Naive thymus-derived CD4-positive, alpha-beta T cell (primary cell): ENCODE results near the gene DDX17. TPM values are rescaled to one million over a fixed set of nuclear protein-coding genes. Genes with fewer than 3 reads are reported as not detected.

Experiments used
- ATAC-seq: fragments of 150-1000 bp; cut with Tn5 transposase; 2 replicates; pipeline ENCODE4 v1.10.0; 2021; ENCODE audit warnings: mild to moderate bottlenecking, moderate library complexity
- CTCF ChIA-PET: fragments of 350-600 bp; sonication (Branson Sonifier 250); formaldehyde crosslinking; loops from one replicate; lab custom pipeline; 2021; ENCODE audit warnings: antibody characterized with exemption; lab: Charles Lee
- POLR2A ChIA-PET: fragments of 350-600 bp; sonication (Branson Sonifier 250); formaldehyde crosslinking; loops from one replicate; lab custom pipeline; 2021; ENCODE audit warnings: antibody characterized with exemption, inconsistent platforms; lab: Charles Lee
- DNase-seq, 9 donors: peaks; one replicate each; pipeline versions ENCODE4 v3.0.0 to v3.0.0-alpha.2; 2020 to 2022; ENCODE audit warnings: mixed read lengths in 1 of 9
- H3K27ac ChIP-seq: one replicate; pipeline ENCODE4 v1.7.0; 2013; ENCODE audit warnings: mild to moderate bottlenecking, low read depth, low read length, moderate library complexity
- H3K27me3 ChIP-seq, 2 donors: one replicate each; pipeline ENCODE4 v1.7.0; 2013; ENCODE audit warnings: low read length in 2 of 2, mild to moderate bottlenecking in 2 of 2, moderate library complexity in 2 of 2; ENCODE audit not compliant: control insufficient read depth in 2 of 2, insufficient read depth in 2 of 2
- H3K36me3 ChIP-seq, 3 experiments: 1 replicate in 2 of 3; 2 replicates in 1 of 3; pipeline ENCODE4 v1.7.0; 2013; ENCODE audit warnings: low read length in 3 of 3, mild to moderate bottlenecking in 3 of 3, moderate library complexity in 1 of 3; ENCODE audit not compliant: insufficient read depth in 3 of 3, control insufficient read depth in 2 of 3
- H3K4me1 ChIP-seq, 2 donors: one replicate each; pipeline ENCODE4 v1.7.0; 2013; ENCODE audit warnings: low read length in 2 of 2, mild to moderate bottlenecking in 2 of 2, moderate library complexity in 1 of 2; ENCODE audit not compliant: control insufficient read depth in 2 of 2, insufficient read depth in 2 of 2
- H3K4me3 ChIP-seq: 2 replicates; pipeline ENCODE4 v1.7.0; 2013; ENCODE audit warnings: mild to moderate bottlenecking, low read length
- H3K9me3 ChIP-seq, 3 experiments: 1 replicate in 2 of 3; 2 replicates in 1 of 3; pipeline ENCODE4 v1.7.0; 2013; ENCODE audit warnings: low read length in 3 of 3; ENCODE audit not compliant: control insufficient read depth in 2 of 3
- H3K27ac Mint-ChIP-seq, 9 donors: one replicate each; pipeline ENCODE4 v1.8.0; 2020 to 2022; ENCODE audit warnings: mixed read lengths in 9 of 9, mild to moderate bottlenecking in 8 of 9, moderate library complexity in 5 of 9, inconsistent platforms in 2 of 9
- H3K27me3 Mint-ChIP-seq, 5 donors: one replicate each; pipeline ENCODE4 v1.8.0; 2021 to 2022; ENCODE audit warnings: mixed read lengths in 5 of 5, mild to moderate bottlenecking in 1 of 5
- H3K36me3 Mint-ChIP-seq, 5 donors: one replicate each; pipeline ENCODE4 v1.8.0; 2020 to 2022; ENCODE audit warnings: mixed read lengths in 5 of 5, mild to moderate bottlenecking in 3 of 5, inconsistent platforms in 1 of 5
- H3K4me1 Mint-ChIP-seq, 7 donors: one replicate each; pipeline ENCODE4 v1.8.0; 2020 to 2022; ENCODE audit warnings: mixed read lengths in 7 of 7, mild to moderate bottlenecking in 3 of 7, inconsistent platforms in 1 of 7
- H3K4me3 Mint-ChIP-seq, 10 donors: one replicate each; pipeline ENCODE4 v1.8.0; 2020 to 2022; ENCODE audit warnings: mild to moderate bottlenecking in 10 of 10, mixed read lengths in 10 of 10, moderate library complexity in 6 of 10, inconsistent platforms in 2 of 10
- H3K9me3 Mint-ChIP-seq, 11 donors: one replicate each; pipeline ENCODE4 v1.8.0; 2020 to 2022; ENCODE audit warnings: mixed read lengths in 11 of 11, mild to moderate bottlenecking in 4 of 11, inconsistent platforms in 1 of 11, moderate library complexity in 1 of 11
- intact Hi-C, 2 donors: fragments of 100-400 bp; cut with micrococcal nuclease; formaldehyde crosslinking; loops; one replicate each; pipeline ENCODE4 v1.15.1; 2023
- polyA plus RNA-seq, 2 donors: library from polyadenylated mRNA; unstranded; fragments of 300-500 nt; fragmentation: Illumina TruSeq; gene quantifications; one replicate each; pipeline ENCODE4 v1.2.3, GENCODE V29; 2021
- total RNA-seq, 6 experiments: library from RNA in 5 of 6; stranded (reverse) in 5 of 6; gene quantifications; 1 replicate in 5 of 6; 2 replicates in 1 of 6; pipeline ENCODE4 v1.2.3 and lab custom pipeline; 2021 to 2026

The DDX17 gene
- 1,000 to 10,000 TPM in 2 of 5 experiments, 100 to 1,000 TPM in 3; 478 to 1,097 (median 684) TPM for total RNA-seq
- polyA plus RNA-seq: 10 to 100 TPM; 37.7 to 43.4 TPM
- 1,295 reads per million, percentile 99 among the genes with 10 or more reads in this experiment for total RNA-seq (lab: John Stamatoyannopoulos, UW)

DNA sequence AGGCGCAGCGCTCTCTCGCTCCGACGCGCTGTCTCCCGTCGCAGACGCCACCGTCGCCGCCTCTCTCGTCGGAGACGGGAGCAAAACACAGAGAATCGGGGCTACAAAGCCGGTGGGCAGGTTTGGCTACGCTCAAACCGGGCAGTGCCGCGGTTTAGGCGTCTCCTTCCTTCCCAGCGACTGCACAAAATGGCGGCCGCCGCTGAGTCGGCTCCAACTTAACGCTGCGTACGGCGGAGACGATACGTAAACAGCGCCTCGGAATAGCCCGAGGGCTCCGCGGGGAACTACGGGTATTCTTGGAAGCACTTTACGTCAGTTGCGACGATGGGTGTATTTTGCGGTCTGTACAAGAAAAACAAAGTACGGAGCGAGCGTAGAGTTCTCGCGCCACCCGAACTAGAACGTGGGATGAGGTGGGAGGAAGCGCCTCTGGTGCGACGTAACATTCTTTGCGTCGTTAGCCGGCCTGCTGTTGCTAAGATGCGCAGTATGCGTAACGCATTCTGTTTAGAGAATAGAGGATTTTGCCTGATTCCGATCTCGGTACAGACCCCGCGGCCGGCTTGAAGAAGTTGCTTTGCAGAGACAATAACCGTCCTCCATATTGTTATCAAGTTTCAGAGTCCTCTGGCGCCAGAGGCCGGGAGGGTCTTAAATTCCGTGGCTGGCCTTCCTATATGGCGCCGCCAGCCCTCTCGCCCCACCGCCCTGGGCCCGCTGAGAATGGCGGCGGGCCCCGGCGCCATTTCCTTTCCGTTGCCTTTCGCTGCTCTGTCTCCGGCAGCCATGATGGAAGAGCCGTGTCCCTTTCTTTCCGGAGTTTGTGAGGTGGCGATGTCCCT lies at the start of gene DDX17:
Gene DDX17, minus strand, starts transcription at position 194 of the 845 bp plus-strand sequence.
- H3K27me3 ChIP-seq: no peaks in the 10 kb centered on the region
- H3K9me3 ChIP-seq: no peaks in the 10 kb centered on the region
- Mint-ChIP-seq H3K27ac (peak within 1 kb of the TSS; percentile 100), H3K36me3 (peaks cover 4 to 30% (median 20%) of the 10 kb centered on the region in 5 donors), H3K4me3 (peak within 1 kb of the TSS; percentile 92 to 100 (median 99)), H3K27me3 (peaks cover 0 to 4% (median 0%) of the 10 kb centered on the region in 5 donors), H3K4me1 (peaks cover 39 to 57% (median 48%) of the 10 kb centered on the region in 7 donors), H3K9me3 (peaks cover 0 to 8% (median 0%) of the 10 kb centered on the region in 11 donors)
- peak within 1 kb of the TSS; percentile 88 for H3K4me3 ChIP-seq
- H3K36me3 ChIP-seq: peaks cover 0 to 9% (median 0%) of the 10 kb centered on the region in 3 experiments
- ChIA-PET POLR2A (interaction anchor here (0.7 to 1.6 kb wide), 4 partner anchors 11 to 643 kb away, joined by 3 to 5 read pairs (median 4); no protein-coding TSS in a partner anchor), CTCF (interaction anchor here (0.6 kb wide), 1 partner anchor 26 kb away, joined by 4 read pairs; no protein-coding TSS in a partner anchor)
- H3K27ac ChIP-seq: peak within 1 kb of the TSS; percentile 100
- intact Hi-C loops: loop anchor here (1.0 to 10.0 kb wide), 19 partner anchors 16 to 736 kb away; partner anchors contain the start of genes CSNK1E (in 2 of the 2), DMC1 (in 2 of the 2), CBY1 (in 1 of the 2) and DNAL4 (in 1 of the 2)
- peak; percentile 89 to 99 (median 96) for DNase-seq
- peak; percentile 94 for ATAC-seq
- peaks cover 35 to 37% of the 10 kb centered on the region in 2 donors for H3K4me1 ChIP-seq

GRCh38 chr22:38554281-38554680 lies 48.2 kb upstream of the DDX17 start:
- no peaks in the 10 kb centered on the region for H3K9me3 Mint-ChIP-seq
- no peak overlapping the region for H3K27ac ChIP-seq
- ChIA-PET POLR2A (no interaction called here), CTCF (interaction anchor here (0.7 kb wide), 1 partner anchor 101 kb away, joined by 5 read pairs; no protein-coding TSS in a partner anchor)
- ATAC-seq (no peak), DNase-seq (no peak)
- no peaks in the 10 kb centered on the region for H3K9me3 ChIP-seq
- H3K27me3 ChIP-seq: no peaks in the 10 kb centered on the region
- H3K4me1 ChIP-seq: no peaks in the 10 kb centered on the region
- no peaks in the 10 kb centered on the region for H3K36me3 ChIP-seq
- H3K4me3 Mint-ChIP-seq: no peak overlapping the region
- H3K27me3 Mint-ChIP-seq: no peaks in the 10 kb centered on the region
- intact Hi-C loops: no loop called here
- no peak overlapping the region for H3K27ac Mint-ChIP-seq
- H3K4me1 Mint-ChIP-seq: no peaks in the 10 kb centered on the region
- no peak overlapping the region for H3K4me3 ChIP-seq
- peaks cover 0 to 2% (median 0%) of the 10 kb centered on the region in 5 donors for H3K36me3 Mint-ChIP-seq

GRCh38 chr22:38549101-38549894 lies 43.2 kb upstream of the DDX17 start:
- H3K27ac ChIP-seq: no peak overlapping the region
- intact Hi-C loops: no loop called here

DNA sequence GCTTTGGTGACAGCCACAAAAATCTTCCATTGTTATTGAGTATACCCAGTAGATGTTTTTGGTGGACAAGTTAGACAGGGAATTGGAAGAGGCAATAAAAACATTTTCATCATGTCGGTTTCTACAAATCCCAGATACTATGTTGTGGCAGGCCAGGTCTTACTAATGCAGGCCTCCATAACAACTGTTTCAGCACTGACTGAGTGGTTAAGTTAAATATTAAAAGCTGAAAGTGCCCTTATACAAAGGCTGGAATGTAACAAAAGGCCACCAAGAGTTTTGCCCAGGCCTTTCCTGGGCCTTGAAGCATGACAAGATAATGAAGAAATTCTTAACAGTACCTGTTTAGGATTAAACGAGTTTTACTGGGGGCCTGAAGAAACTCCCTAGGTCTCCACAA lies 34.6 kb upstream of the DDX17 start:
- Histone ChIP-seq H3K4me1 (no peaks in the 10 kb centered on the region), H3K27me3 (no peaks in the 10 kb centered on the region), H3K36me3 (no peaks in the 10 kb centered on the region), H3K27ac (no peak overlapping the region), H3K4me3 (no peak overlapping the region), H3K9me3 (peaks cover 0 to 9% (median 0%) of the 10 kb centered on the region in 3 experiments)
- ChIA-PET CTCF (interaction anchor here (0.5 to 0.6 kb wide), 2 partner anchors 244 to 486 kb away, joined by 3 read pairs; no protein-coding TSS in a partner anchor), POLR2A (no interaction called here)
- Mint-ChIP-seq H3K4me3 (no peak overlapping the region), H3K36me3 (peaks cover 0 to 31% (median 4%) of the 10 kb centered on the region in 5 donors), H3K27ac (no peak overlapping the region), H3K9me3 (peaks cover 4 to 30% (median 15%) of the 10 kb centered on the region in 11 donors), H3K4me1 (no peaks in the 10 kb centered on the region), H3K27me3 (no peaks in the 10 kb centered on the region)
- intact Hi-C loops: no loop called here
- no peak for DNase-seq
- ATAC-seq: no peak

More at GRCh38 chr22:38549101-38549894, 43.2 kb upstream of the DDX17 start:
- no peak for DNase-seq
- Histone ChIP-seq H3K4me3 (no peak overlapping the region), H3K36me3 (no peaks in the 10 kb centered on the region), H3K27me3 (no peaks in the 10 kb centered on the region), H3K9me3 (peaks cover 0 to 1% (median 0%) of the 10 kb centered on the region in 3 experiments), H3K4me1 (no peaks in the 10 kb centered on the region)
- ATAC-seq: peak; percentile 59
- H3K4me1 Mint-ChIP-seq: peaks cover 0 to 2% (median 0%) of the 10 kb centered on the region in 7 donors
- peaks cover 0 to 8% (median 2%) of the 10 kb centered on the region in 11 donors for H3K9me3 Mint-ChIP-seq
- H3K27me3 Mint-ChIP-seq: no peaks in the 10 kb centered on the region
- CTCF ChIA-PET: no interaction called here
- POLR2A ChIA-PET: no interaction called here
- no peak overlapping the region for H3K4me3 Mint-ChIP-seq
- H3K27ac Mint-ChIP-seq: no peak overlapping the region
- peaks cover 0 to 8% (median 0%) of the 10 kb centered on the region in 5 donors for H3K36me3 Mint-ChIP-seq

DNA sequence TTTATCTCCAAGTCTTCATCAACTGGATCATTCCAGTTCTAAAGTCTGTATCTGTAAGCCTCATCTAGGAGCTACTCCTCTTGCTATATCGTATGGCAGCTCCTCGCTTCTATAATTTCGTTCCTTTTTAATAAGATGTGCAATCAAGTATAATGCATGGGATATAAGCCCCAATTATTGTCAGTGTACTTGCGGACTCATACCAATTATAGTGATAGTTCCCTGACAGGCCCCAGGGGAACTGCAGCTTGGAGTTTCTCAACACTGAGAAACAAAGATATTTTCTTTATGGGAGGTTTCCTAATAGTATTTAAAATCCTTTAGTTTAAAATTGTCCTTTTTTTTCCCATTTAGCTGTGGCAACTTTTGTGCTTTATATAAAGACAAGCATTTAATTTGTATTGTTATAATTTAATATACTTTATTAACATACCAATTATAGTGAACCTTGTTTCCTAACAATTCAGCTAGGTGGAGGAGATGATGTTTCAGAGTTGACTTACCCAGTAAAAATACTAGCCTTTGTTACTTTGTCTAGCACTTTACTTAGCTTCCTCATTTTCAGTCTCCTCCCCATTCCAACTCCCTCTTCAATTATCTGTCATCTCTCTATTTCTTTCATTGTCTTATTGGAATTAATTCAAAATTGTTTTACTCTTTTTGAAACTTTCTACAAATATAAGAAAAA lies 25.3 kb upstream of the DDX17 start:
- H3K9me3 ChIP-seq: no peaks in the 10 kb centered on the region
- ATAC-seq (peak; percentile 41), DNase-seq (no peak)
- Mint-ChIP-seq H3K4me3 (peak overlapping the region; percentile 3 to 80 (median 64)), H3K4me1 (peaks cover 6 to 26% (median 16%) of the 10 kb centered on the region in 7 donors), H3K27me3 (no peaks in the 10 kb centered on the region), H3K36me3 (peaks cover 0 to 7% (median 0%) of the 10 kb centered on the region in 5 donors), H3K9me3 (no peaks in the 10 kb centered on the region), H3K27ac (peak overlapping the region; percentile 82 to 90 (median 84))
- H3K27me3 ChIP-seq: no peaks in the 10 kb centered on the region
- ChIA-PET CTCF (interaction anchor here (0.6 kb wide), 2 partner anchors 235 to 478 kb away, joined by 3 to 6 read pairs; no protein-coding TSS in a partner anchor), POLR2A (interaction anchor here (0.7 to 1.4 kb wide), 4 partner anchors 9 to 44 kb away, joined by 3 to 4 read pairs (median 3); partner anchors contain the start of gene DMC1)
- H3K4me1 ChIP-seq: peaks cover 0 to 14% of the 10 kb centered on the region in 2 donors
- no peaks in the 10 kb centered on the region for H3K36me3 ChIP-seq
- H3K27ac ChIP-seq: peak overlapping the region; percentile 50
- intact Hi-C loops: loop anchor here (2.0 to 10.0 kb wide), 2 partner anchors 39 to 47 kb away; partner anchors contain the start of gene DMC1 (in 1 of the 2)
- H3K4me3 ChIP-seq: no peak overlapping the region
